DMS79 (cell line): ENCODE results near the gene SSR1.
A peak's percentile ranks its signal among the peaks of the same experiment; 100 is the strongest.
"Not testable (repeated sequence)": the region's sequence is repeated elsewhere in the genome, so short reads cannot be mapped to it uniquely, and the experiment has no call there.

Source experiments
- DNase-seq: peaks from one replicate; lab custom pipeline; 2025; lab: John Stamatoyannopoulos, UW

The SSR1 gene

DNA sequence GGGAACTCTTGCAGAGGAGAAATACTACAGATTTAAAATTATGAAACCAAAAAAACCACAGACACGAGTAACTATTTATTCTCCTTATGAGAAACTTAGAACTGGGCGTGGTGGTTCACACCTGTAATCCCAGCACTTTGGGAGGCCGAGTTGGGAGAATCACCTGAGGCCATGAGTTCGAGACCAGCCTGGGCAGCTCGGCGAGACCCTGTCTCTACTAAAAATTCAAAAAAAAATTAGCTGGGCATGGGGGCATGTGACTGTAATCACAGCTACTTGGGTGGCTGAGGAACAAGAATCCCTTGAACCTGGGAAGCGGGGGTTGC is 36.8 kb downstream of the SSR1 start:
- no peak for DNase-seq

DNA sequence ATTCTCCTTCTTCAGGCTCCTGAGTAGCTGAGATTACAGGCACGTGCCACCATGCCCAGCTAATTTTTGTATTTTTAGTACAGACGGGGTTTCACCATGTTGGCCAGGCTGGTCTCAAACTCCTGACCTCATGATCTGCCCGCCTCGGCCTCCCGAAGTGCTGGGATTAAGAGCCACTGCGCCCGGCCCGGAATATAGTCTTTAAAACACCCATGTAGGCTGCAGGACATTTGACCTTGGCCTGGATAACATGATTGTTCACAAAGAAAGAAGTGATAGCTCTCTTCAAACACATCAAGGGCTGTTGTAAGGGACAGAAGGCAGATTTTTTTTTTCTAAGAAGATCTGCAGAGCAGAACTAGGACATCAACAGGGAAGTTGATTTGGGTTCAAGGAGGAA is 38.5 kb downstream of the SSR1 start:
- not testable (repeated sequence) for DNase-seq

DNA sequence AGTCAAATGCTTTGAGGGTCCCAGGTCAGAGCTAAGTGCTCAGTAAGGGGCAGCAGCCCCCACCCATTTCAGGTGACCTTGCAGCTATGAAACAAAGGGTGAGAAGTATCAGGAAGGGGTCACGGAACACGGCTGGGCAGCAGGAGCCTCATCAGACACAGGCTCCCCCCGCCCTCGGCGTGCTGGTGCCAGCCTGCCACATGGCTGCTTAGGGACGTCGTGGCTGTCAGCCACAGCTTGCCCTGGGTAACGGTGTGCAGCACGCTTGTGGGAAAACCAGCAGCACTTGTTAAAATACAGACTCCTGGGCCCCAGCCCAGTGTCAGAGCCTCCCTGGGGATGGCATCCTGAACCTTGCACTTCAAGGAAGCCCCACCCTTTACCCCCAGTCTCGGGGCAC is 39.3 kb downstream of the SSR1 start:
- no peak for DNase-seq

DNA sequence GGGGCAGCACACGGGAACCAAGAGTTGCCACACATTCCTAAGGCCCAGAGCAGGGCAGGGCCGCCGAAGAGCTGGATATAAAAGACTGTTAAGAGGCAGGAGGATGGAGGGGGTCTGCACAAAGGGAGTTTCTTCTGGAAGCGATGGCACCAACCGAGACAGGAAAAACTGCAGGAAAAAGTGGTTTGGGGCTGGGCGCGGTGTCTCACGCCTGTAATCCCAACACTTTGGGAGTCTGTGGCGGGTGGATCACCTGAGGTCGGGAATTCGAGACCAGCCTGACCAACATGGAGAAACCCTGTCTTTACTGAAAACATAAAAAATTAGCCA is 41.8 kb downstream of the SSR1 start:
- DNase-seq = no peak

DNA sequence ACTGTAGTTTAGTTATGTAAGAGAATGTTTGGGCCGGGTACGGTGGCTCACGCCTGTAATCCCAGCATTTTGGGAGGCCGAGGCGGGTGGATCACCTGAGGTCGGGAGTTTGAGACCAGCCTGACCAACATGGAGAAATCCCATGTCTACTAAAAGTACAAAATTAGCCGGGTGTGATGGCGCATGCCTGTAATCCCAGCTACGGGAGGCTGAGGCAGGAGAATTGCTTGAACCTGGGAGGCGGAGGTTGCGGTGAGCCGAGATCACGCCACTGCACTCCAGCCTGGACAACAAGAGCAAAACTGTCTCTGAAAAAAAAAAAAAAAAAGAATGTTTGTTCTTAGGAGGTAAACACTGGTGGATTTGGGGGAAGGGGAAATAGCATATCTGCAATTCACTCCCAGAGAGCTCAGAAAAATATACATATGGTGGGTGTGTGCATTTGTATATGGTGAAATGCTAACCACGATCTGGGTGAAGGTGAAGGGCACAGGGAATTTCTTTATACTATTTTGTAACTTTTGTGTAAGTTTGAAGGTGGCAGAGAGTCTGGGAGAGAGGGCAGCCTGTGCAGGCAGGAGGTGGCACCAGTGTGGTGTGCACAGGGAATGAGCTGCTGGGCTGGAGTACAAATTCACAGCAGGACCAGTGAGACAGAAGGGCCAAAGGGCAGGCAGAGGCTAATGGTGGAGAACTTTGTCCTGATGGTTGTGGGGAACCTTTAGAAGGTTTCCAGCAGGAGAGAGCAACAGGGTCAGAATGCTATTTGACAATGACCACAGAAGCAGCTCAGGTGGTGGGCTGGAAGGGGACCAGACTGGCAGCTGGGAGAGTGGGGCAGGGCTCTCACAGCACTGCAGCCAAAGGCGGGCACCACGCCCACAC is 42.4 kb downstream of the SSR1 start:
- DNase-seq = no peak

DNA sequence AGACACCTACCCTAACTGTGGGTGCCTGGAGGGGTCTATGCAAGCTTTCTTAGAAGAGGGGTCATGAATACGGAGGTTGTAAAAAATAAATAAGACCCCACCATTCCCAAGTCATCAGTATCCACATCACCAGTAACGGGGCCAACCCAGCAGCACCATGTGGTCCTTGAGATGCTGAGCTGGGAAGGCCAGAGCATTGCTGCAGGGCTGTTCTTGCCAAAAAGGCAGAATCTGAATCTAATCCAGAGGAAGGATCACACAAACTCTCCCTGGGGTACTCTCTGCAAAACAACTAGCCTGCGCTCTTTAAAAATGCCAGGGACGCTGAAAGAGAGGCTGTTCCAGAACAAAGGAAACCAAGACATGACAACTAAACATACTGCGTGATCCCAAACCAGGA is 43.2 kb downstream of the SSR1 start:
- DNase-seq = no peak

DNA sequence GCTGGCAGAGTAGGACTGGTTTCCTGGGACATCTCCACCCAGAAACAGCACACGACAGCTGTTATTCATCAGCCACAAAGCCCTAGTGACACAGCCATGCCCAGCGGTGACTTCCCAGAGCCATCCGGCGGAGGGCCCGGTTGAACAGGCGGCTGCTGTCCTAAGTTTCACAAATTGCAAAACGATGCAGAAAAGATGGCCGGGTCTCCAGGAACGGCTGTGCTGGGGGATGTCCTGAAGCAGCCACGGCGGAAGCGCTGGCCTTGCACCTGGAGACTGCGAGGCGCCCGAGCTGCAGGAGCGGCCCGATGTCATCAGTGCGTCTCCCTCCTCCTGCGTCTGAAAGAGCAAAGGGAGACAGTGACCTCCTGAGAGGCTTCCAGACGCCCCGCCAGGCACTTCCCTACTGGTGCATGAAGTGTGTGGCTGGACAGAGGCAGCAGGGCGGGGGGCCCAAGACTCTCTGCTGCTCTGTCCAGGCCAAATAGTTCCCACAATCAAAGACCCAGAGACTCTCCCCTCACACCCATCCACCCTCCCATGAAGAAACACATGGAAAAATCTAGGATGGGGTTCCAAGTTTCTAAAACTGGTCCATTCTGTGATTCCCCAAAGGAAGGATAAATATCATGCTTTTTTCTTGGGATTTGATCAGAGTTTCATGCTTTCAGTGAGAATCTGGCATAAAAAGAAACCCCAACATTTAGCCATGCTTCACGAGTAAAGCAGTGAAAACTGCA is 44.0 kb downstream of the SSR1 start:
- DNase-seq = no peak

DNA sequence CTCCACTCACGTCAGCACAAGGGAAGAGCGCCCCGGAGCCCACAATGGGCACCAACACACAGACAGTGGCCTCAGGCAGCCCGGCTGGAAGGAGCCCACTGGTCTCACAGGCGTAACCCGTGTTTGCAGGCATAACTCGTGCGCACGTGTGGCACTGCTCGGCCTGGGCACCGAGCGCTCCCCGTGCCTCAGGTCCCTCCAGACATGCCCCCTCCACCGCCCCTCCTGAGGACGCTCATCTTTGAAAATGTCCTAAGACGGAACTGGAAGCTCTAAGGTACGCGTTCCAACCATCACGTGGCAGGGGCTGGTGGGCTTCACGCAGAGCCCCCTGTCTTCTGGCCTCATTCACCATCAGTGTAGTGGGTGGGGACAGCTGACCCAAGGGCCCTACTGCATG is 44.6 kb downstream of the SSR1 start:
- no peak for DNase-seq

DNA sequence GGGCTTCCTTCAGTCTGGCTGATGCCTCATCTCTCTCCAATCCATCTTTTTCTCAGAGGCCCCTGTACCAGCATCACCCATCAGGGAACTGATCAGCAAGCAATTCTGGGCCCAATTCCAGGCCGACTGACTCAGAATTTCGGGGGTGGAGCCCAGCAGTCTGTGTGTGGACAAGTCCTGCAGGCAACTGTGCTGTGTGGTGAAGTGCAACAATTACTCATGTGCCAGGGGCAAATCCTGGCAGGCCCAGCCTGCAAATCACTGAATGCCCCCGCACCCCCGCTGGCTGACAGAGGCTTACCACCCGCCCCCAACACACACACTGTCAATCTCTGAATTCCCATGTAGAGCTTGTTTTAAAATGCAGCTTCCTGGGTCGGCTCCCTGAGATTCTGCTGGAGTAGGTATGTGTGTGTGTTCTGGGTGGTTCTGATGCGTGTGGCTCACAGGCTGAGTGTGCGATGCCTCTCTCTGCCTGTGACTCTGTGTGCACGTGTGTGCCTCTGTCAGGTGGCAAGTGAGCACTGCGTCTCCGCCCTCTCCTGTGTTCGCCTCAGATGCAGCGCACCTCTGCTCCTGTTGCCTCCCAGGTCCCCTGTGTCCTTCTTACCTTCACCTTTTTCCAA is 45.4 kb downstream of the SSR1 start:
- no peak for DNase-seq

DNA sequence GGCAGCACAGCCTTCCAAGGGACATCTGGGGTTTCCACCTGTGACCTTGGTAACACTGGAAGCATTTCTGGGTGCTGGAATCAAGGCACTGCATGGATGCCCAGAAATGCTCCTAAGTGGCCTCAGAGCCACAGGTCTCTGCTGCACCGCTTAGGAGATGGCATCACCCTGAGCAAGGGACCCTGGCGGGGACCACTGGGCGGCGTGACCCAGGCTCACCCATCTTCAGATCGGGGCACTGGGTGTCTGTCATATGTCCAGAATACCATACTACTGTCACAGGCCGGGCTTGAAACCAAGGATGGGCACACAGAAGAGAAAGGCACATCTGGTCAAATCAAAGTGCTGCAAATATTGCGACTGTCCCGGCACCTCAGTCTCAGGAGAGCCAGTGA is 45.9 kb downstream of the SSR1 start:
- no peak for DNase-seq

DNA sequence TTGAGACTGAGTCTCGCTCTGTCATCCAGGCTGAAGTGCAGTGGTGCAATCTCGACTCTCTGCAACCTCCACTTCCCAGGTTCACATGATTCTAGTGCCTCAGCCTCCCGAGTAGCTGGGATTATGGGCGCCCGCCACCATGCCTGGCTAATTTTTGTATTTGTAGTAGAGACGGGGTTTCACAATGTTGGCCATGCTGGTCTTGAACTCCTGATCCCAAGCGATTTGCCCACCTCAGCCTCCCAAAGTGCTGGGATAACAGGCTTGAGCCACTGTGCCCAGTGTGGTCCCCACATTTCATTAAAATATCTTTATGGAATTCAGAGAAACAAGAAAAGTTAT is 47.6 kb downstream of the SSR1 start:
- not testable (repeated sequence) for DNase-seq

DNA sequence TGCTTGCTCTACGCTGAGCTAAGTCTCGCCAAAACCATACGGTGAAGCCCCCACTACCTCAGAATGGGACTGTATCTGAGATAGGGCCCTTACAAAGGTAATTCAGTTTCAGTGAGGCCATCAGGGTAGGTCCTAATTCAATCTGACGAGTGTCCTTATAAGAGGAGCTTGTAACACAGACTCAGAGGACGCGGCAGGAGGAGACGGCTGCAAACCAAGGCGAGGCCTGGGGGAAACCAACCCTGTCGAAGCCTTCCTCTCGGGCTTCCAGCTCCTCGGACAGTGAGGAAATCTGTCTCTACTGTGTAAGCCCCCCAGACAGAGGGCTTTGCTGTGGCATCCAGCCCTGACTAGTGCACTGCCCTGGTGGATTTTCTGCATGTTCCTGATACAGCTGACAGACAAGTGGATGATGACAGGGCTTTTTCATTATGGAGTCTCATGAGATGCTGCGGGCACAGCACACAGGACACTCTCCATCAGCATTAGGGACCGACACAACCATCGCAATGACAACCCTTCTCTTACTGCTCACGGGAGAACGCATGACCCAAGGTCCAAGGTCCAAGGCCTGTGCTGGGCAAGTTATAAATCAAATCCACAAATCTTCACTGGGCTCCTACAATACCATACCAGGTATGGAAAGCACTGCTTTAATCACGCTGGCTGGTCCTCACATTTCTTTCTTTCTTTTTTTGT is 48.2 kb downstream of the SSR1 start:
- DNase-seq = no peak

DNA sequence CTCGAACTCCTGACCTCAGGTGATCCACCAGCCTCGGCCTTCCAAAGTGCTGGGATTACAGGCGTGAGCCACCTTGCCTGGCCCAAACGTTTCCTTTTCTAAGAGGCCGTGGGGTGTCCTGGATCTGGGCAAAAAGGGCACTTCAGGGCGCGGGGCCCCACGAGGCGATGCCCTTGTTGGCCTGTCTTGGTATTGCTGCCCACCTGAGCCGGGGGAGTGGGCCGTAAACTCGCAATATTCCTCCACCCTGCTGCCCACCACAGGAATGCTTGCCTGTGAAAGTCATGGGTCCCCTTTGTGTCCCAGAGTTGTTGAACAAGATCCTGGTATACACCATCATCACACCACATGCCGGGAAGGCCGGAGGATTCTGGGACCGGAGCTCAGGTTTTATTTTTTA is 49.0 kb downstream of the SSR1 start:
- DNase-seq = no peak

DNA sequence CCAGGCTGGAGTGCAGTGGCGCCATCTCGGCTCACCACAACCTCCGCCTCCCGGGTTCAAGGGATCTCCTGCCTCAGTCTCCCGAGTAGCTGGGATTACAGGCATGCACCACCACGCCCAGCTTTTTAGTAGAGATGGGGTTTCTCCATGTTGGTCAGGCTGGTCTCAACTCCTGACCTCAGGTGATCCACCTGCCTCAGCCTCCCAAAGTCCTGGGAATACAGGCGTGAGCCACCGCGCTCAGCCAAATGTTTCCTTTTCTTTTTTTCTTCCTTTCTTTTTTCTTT is 49.5 kb downstream of the SSR1 start:
- DNase-seq = not testable (repeated sequence)

DNA sequence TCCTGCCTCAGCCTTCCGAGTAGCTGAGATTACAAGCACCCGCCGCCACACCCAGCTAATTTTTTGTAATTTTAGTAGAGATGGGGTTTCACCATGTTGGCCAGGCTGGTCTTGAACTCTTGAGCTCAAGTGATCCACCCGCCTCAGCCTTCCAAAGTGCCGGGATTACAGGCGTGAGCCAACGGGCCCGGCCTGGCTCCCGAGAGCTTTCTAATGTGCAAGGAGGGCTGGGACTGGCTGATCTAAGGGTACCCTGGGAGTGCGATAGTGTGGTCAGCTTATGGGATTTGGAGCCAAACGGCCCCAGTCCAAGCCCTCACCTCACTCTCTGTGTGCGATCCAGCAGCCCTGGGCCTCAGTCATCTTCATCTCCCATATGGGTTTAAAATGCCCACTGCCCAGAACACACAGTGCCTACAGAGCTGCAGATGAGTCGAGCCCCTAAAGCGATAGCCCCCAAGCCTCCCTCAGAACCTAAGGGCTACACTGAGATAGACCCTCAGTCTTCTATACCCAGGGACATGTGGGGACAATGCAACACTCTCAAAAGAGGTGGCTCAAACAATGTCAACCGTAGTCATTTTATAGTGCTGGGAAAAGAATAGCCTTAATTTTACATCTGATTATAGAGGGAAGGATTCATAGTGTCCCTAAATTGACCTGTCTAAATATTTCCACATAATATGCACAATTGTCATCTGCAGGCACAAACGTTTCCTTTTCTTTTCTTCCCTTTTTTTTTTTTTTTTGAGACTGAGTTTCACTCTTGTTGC is 50.1 kb downstream of the SSR1 start:
- DNase-seq = no peak

DNA sequence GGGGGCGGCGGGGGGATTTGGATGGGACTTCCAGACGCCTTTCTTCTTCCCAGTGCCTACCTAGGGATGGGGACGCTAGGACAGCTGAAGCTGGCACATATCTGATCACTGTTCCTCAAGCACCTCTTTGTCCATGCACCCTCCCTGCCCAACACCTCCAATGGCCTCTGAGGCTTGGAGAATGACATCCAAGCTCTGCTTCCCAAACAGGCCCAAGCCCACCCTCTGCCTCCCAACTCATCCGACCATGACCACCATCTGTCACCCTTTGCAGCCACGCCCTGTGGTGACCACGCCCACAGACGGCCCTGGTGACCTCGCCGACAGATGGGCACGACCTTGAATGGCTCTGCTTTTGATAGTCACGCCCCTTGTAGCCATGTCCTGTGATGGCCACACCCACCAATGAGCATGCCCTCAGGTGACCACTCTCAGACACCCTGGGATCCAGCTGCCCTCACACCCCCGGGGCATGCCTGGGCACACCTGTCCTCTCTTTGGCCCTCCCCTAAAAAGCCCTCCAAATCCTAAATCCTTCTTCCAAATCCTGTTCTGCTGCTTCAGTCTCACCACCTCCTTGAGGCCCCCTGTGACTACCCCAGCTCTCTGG is 51.0 kb downstream of the SSR1 start:
- peak; percentile 23 for DNase-seq

DNA sequence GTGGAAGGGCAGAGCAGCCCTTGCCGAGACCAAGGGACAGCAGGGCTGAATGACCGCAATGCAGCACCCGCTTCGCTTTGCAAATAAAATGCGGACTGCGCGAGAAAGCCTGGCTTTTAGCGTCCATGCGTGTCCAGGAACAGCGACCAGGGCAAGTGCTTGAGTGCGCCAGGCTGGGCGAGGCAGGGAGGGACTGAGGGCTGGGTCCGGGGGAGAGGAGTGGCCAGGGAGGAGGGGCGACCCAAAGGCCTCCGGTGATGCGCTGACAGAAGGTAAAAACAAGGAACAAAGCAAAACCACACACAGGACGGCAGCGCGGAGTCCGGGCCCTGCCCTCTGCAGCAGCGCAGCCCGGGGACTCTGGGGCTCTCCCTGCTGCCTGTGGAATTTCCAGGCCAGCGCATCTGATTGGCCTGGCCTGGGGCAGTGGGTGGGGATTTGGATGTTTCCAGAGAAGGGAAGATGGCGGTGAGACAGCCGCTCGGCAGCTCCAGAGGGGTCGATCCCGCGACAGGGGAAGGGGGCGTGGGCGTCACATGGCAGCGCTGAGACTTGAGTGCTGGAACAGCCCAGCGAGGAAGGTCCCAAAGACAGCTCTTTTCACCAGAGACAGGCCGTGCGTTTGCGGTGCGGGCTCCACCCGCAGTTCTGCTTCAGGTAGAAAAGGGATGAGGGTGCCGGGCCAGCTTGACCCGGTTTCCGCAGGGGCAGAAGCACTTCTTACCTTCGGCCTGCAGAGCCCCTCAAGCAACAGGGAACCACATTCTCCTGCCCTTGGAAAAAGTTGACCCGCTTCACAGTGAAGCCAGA is 51.8 kb downstream of the SSR1 start:
- peak; percentile 53 for DNase-seq

DNA sequence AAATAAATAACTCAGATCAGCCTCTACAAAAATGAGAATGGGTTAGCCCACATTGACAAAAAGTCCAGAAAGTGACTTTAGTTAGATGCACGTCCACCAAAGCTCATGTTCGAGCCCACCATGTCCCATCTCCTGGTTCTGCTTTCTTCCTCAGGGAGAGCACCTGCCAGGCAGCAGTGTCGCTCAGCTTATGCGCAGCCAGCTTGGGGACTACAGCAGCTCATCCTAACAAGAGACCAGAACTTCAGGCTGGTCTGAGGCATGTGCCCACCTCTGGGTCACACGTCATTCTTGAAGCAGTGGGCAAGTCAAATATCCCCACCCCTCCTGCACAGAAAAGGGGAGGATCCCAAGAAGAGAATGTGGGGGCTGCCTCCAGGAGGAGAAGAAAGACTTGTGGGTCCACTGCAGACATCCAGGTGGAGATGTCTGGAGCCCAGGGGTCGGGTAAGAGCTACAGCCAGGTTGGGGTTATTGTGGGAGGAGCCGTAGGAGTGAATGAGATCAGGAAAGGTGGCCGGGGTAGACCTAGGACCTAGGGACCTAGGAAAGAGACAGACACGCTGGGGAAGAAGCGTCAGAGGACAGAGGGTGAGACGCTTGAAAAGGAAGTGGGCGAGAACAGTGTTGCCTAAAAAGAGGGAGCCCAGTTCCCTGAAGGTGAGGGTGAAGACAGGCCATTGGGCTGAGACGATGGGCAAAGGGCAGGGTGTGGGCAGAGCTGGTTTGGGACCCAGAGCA is 52.5 kb downstream of the SSR1 start:
- DNase-seq = no peak

DNA sequence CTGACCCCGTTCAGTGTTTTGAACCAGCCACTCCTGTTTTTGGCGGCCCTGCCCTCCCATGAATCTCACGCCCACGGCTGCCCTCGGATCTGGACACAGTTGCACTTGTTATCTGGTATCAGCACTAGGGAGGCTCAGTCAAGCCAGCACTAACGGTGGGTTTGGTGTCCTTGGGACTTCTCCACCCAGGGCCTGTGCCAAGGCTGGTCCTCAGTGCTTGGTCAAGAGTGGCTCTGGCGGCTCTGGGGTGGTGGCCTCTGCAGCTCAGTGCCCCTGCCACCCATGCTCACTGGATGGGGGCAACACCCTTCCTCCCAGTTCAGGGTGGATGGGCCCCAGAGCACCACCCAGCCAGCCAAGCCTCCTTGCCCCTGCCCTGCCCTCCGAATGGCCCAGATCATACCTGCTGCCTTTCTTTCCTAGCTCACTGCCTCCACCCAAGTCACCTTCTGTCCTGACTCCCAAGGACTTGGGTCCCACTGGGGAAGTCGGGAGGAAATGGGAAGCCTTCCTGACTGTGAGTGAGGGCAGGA is 54.7 kb downstream of the SSR1 start:
- DNase-seq = no peak
